GM12878 (cell line): Measurements from ENCODE around the gene BTBD10. TPM values are rescaled to one million over a fixed set of nuclear protein-coding genes. Genes with fewer than 3 reads are reported as not detected.

ENCODE experiments used
- BACH1 ChIP-seq: fragments of 450-650 bp; IDR thresholded peaks from 2 replicates; pipeline ENCODE4 v1.6.1; 2017; ENCODE audit warnings: mild to moderate bottlenecking, borderline replicate concordance
- BCL11A ChIP-seq: IDR thresholded peaks from 2 replicates; pipeline ENCODE4 v1.6.1; 2011; ENCODE audit warnings: low read depth, low read length
- BHLHE40 ChIP-seq, 2 experiments: fragments of 450-650 bp in 1 of 2; IDR thresholded peaks; 2 replicates each; pipeline ENCODE4 v1.6.1; 2011 to 2017; ENCODE audit warnings: low read depth in 2 of 2, borderline replicate concordance in 1 of 2, improper control_type of control experiment in 1 of 2, low read length in 1 of 2, mild to moderate bottlenecking in 1 of 2
- BMI1 ChIP-seq: fragments of 450-650 bp; IDR thresholded peaks from 2 replicates; pipeline ENCODE4 v1.6.1; 2016; ENCODE audit warnings: mild to moderate bottlenecking, moderate library complexity, borderline replicate concordance
- DPF2 ChIP-seq: fragments of 450-650 bp; IDR thresholded peaks from 2 replicates; pipeline ENCODE4 v1.6.1; 2017; ENCODE audit warnings: mild to moderate bottlenecking
- EED ChIP-seq: sonication (generic); IDR thresholded peaks from 2 replicates; pipeline ENCODE4 v1.6.1; 2016; ENCODE audit warnings: antibody characterized with exemption, low read depth
- ETV6 ChIP-seq, 2 experiments: fragments of 450-650 bp in 1 of 2; IDR thresholded peaks in 1 of 2; conservative IDR thresholded peaks in 1 of 2; 2 replicates each; pipeline ENCODE4 v1.6.1; 2014; ENCODE audit warnings: antibody characterized with exemption in 1 of 2, borderline replicate concordance in 1 of 2, low read depth in 1 of 2, mild to moderate bottlenecking in 1 of 2, moderate library complexity in 1 of 2
- IKZF2 ChIP-seq, 2 experiments: fragments of 450-650 bp; IDR thresholded peaks; 2 replicates each; pipeline ENCODE4 v1.6.1; 2017; ENCODE audit warnings: mild to moderate bottlenecking in 2 of 2, moderate library complexity in 2 of 2
- JUNB ChIP-seq: IDR thresholded peaks from 2 replicates; pipeline ENCODE4 v1.6.1; 2016; ENCODE audit warnings: antibody characterized with exemption, mild to moderate bottlenecking
- MTA3 ChIP-seq: IDR thresholded peaks from 2 replicates; pipeline ENCODE4 v1.6.1; 2012; ENCODE audit warnings: low read length, inconsistent platforms, borderline replicate concordance
- NBN ChIP-seq: fragments of 450-650 bp; IDR thresholded peaks from 2 replicates; pipeline ENCODE4 v1.6.1; 2016
- NFXL1 ChIP-seq: fragments of 450-650 bp; IDR thresholded peaks from 2 replicates; pipeline ENCODE4 v1.6.1; 2017; ENCODE audit warnings: antibody characterized with exemption, mild to moderate bottlenecking, borderline replicate concordance
- NRF1 ChIP-seq: conservative IDR thresholded peaks from 2 replicates; pipeline ENCODE4 v1.6.1; 2011; ENCODE audit warnings: mild to moderate bottlenecking, low read depth, low read length, improper control_type of control experiment
- POLR2A ChIP-seq: IDR thresholded peaks from 2 replicates; pipeline ENCODE4 v1.6.1; 2011; ENCODE audit warnings: low read depth, mild to moderate bottlenecking, low read length
- RAD21 ChIP-seq: IDR thresholded peaks from 2 replicates; pipeline ENCODE4 v1.6.1; 2011; ENCODE audit warnings: mild to moderate bottlenecking, low read depth, low read length, moderate library complexity; ENCODE audit not compliant: insufficient read depth
- SRF ChIP-seq, 2 experiments: IDR thresholded peaks; 2 replicates each; pipeline ENCODE4 v1.6.1; 2011; ENCODE audit warnings: low read depth in 2 of 2, low read length in 2 of 2, mild to moderate bottlenecking in 1 of 2, moderate library complexity in 1 of 2
- SUZ12 ChIP-seq: fragments of 200-600 bp; sonication (generic); IDR thresholded peaks from one replicate; pipeline ENCODE4 v1.6.1; 2018; ENCODE audit warnings: antibody characterized with exemption, mild to moderate bottlenecking; ENCODE audit not compliant: unreplicated experiment
- TCF3 ChIP-seq: IDR thresholded peaks from 2 replicates; pipeline ENCODE4 v1.6.1; 2012; ENCODE audit warnings: low read depth, mild to moderate bottlenecking, low read length, borderline replicate concordance; ENCODE audit not compliant: insufficient read depth
- TCF7 ChIP-seq: IDR thresholded peaks from 2 replicates; pipeline ENCODE4 v1.6.1; 2014; ENCODE audit warnings: antibody characterized with exemption, borderline replicate concordance
- ZBED1 ChIP-seq: IDR thresholded peaks from 2 replicates; pipeline ENCODE4 v1.6.1; 2016; ENCODE audit warnings: borderline replicate concordance
- polyA plus RNA-seq, 11 experiments: library from polyadenylated mRNA; depleted of rRNA in 4 of 11; unstranded in 6 of 11; stranded (reverse) in 5 of 11; fragments of >200 nt; fragmentation: Nextera tagmentation in 4 of 11; fragmentation: Illumina TruSeq in 1 of 11; extraction: Ambion mirVana in 4 of 11; extraction: Trizol in 1 of 11; gene quantifications; 1 replicate in 1 of 11; 2 replicates in 10 of 11; pipeline versions ENCODE4 v1.2.1 to v1.2.3, GENCODE V29; 2011 to 2016; ENCODE audit warnings: inconsistent platforms in 2 of 11, missing spikeins in 2 of 11, low read depth in 1 of 11
- total RNA-seq, 4 experiments: library from RNA; depleted of rRNA in 3 of 4; stranded (reverse); fragments of >200 nt in 3 of 4; fragmentation: Illumina TruSeq in 1 of 4; extraction: Trizol in 1 of 4; gene quantifications; 2 replicates each; pipeline versions ENCODE4 v1.2.1 to v1.2.3, GENCODE V29; 2013 to 2021
- TF ChIP-seq, protein P1 (sequence below): IDR thresholded peaks from 2 replicates; pipeline ENCODE4 v1.6.1; 2011; ENCODE audit warnings: borderline replicate concordance, low read depth, mild to moderate bottlenecking, moderate library complexity, mixed read lengths, low read length; ENCODE audit not compliant: insufficient read depth; ENCODE audit errors: extremely low read length
- TF ChIP-seq, protein P2 (sequence below): fragments of 450-650 bp; formaldehyde crosslinking; IDR thresholded peaks from 2 replicates; pipeline ENCODE4 v1.4.0; 2022; ENCODE audit warnings: mild to moderate bottlenecking, moderate library complexity
- TF ChIP-seq, protein P3 (sequence below): fragments of 450-650 bp; formaldehyde crosslinking; IDR thresholded peaks from 2 replicates; pipeline ENCODE4 v1.5.0; 2022; ENCODE audit warnings: mild to moderate bottlenecking, missing genetic modification characterization

Gene BTBD10
- total and polyA plus RNA-seq, 10 of the 15 experiments (the other 5 are each of a cell fraction or from before 2014, with no cell fraction given) = 20.8 to 38.8 (median 26.9) TPM

DNA sequence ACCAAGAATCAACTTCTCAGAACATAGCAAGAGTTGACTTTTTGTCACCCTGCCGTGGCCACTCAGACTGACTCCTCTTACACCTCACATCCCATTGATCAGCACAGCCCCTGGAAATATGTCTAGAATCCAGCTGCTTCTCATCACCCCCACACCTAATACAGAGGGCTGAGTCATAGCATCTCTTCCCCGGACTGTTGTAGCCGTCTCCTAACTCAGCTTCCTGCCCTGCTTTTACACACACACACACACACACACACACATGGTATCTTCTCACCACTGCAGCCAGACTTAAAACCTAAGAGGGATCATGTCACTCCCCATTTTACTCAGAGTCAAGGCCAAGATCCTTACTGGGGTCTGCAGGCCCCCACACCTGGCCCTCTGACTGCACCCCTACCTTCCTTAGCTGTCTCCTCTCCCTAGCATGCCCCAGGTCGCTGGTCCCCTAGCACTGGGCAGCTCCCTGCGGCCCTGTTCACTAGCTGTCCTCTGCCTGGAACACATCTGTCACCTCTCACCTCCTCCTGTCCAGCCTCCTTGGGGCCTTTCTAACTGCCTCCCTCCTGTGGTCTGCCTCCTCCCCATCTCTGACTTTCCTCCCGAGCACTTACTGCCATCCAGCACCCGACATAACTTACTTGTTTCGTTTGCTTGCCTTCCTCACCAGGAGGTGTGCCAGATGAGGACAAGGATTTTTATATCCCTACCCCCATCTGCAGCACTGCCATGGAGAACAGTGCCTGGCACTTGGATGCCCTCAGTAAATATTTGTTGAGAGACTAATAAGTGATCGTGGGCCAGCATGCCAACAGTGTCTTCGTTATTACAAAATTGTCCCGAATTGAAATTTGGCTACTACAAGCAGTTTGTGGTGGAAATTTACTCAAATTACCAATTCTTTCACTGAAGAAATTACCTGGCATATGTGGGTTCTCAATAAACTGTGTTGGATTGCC lies 123.5 kb downstream of the BTBD10 start (continued):
- TF ChIP-seq, protein P1, sequence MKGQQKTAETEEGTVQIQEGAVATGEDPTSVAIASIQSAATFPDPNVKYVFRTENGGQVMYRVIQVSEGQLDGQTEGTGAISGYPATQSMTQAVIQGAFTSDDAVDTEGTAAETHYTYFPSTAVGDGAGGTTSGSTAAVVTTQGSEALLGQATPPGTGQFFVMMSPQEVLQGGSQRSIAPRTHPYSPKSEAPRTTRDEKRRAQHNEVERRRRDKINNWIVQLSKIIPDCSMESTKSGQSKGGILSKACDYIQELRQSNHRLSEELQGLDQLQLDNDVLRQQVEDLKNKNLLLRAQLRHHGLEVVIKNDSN = no peak
- peak; percentile 38 for TF ChIP-seq JUNB
- TF ChIP-seq IKZF2 (IDR thresholded peaks at IDR 0.05) = peak; percentile 66 to 68
- no peak for TF ChIP-seq TCF7
- 0 out of 2 replicates have a peak, but pooled peaks have one; percentile 27 for TF ChIP-seq DPF2
- TF ChIP-seq, protein P2, sequence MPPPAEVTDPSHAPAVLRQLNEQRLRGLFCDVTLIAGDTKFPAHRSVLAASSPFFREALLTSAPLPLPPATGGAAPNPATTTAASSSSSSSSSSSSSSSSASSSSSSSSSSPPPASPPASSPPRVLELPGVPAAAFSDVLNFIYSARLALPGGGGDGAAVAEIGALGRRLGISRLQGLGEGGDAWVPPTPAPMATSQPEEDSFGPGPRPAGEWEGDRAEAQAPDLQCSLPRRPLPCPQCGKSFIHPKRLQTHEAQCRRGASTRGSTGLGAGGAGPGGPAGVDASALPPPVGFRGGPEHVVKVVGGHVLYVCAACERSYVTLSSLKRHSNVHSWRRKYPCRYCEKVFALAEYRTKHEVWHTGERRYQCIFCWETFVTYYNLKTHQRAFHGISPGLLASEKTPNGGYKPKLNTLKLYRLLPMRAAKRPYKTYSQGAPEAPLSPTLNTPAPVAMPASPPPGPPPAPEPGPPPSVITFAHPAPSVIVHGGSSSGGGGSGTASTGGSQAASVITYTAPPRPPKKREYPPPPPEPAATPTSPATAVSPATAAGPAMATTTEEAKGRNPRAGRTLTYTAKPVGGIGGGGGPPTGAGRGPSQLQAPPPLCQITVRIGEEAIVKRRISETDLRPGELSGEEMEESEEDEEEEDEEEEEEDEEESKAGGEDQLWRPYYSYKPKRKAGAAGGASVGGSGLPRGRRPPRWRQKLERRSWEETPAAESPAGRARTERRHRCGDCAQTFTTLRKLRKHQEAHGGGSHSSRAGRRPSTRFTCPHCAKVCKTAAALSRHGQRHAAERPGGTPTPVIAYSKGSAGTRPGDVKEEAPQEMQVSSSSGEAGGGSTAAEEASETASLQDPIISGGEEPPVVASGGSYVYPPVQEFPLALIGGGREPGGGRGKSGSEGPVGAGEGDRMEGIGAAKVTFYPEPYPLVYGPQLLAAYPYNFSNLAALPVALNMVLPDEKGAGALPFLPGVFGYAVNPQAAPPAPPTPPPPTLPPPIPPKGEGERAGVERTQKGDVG (CRISPR knock-in tag) = no peak
- no peak for TF ChIP-seq NFXL1
- TF ChIP-seq BCL11A = no peak
- TF ChIP-seq POLR2A = no peak
- TF ChIP-seq ETV6 (conservative IDR thresholded peaks at IDR 0.05 in 1 of 2, IDR thresholded peaks at IDR 0.05 in 1 of 2; ENCODE audit: borderline replicate concordance in 1 of 2, low read depth in 1 of 2) = peak in 1 of 2 experiments; percentile 58; a peak in 1 of 4 replicates
- TF ChIP-seq ZBED1 = no peak
- TF ChIP-seq NBN = no peak
- no peak for TF ChIP-seq RAD21
- TF ChIP-seq NRF1 = no peak
- TF ChIP-seq MTA3 = no peak
- no peak for TF ChIP-seq BHLHE40 (IDR thresholded peaks at IDR 0.05; ENCODE audit: borderline replicate concordance in 1 of 2, low read depth in 2 of 2, low read length in 1 of 2)
- TF ChIP-seq EED = peak; percentile 74
- no peak for TF ChIP-seq BMI1
- TF ChIP-seq SRF (IDR thresholded peaks at IDR 0.05; ENCODE audit: low read depth in 2 of 2, low read length in 2 of 2) = no peak
- TF ChIP-seq, protein P3, sequence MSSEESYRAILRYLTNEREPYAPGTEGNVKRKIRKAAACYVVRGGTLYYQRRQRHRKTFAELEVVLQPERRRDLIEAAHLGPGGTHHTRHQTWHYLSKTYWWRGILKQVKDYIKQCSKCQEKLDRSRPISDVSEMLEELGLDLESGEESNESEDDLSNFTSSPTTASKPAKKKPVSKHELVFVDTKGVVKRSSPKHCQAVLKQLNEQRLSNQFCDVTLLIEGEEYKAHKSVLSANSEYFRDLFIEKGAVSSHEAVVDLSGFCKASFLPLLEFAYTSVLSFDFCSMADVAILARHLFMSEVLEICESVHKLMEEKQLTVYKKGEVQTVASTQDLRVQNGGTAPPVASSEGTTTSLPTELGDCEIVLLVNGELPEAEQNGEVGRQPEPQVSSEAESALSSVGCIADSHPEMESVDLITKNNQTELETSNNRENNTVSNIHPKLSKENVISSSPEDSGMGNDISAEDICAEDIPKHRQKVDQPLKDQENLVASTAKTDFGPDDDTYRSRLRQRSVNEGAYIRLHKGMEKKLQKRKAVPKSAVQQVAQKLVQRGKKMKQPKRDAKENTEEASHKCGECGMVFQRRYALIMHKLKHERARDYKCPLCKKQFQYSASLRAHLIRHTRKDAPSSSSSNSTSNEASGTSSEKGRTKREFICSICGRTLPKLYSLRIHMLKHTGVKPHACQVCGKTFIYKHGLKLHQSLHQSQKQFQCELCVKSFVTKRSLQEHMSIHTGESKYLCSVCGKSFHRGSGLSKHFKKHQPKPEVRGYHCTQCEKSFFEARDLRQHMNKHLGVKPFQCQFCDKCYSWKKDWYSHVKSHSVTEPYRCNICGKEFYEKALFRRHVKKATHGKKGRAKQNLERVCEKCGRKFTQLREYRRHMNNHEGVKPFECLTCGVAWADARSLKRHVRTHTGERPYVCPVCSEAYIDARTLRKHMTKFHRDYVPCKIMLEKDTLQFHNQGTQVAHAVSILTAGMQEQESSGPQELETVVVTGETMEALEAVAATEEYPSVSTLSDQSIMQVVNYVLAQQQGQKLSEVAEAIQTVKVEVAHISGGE (CRISPR knock-in tag) = no peak
- 0 out of 2 replicates have a peak, but pooled peaks have one; percentile 53 for TF ChIP-seq TCF3
- TF ChIP-seq BACH1 = no peak
- no peak for TF ChIP-seq SUZ12
